Calu3 (cell line): ENCODE results near the gene LRCOL1. TPM values are rescaled to one million over a fixed set of nuclear protein-coding genes. Genes with fewer than 3 reads are reported as not detected.

Source experiments
- BruUV-seq: library from RNA; stranded (reverse); fragments of 400-500 nt; replicated peaks from 2 replicates; lab custom pipeline; 2021; lab: Mats Ljungman, UMichigan
- CTCF ChIA-PET: fragments of 300-600 bp; sonication (Branson Sonifier 250); formaldehyde crosslinking; loops from one replicate; lab custom pipeline; 2022; ENCODE audit warnings: antibody characterized with exemption; lab: Charles Lee
- DNase-seq: peaks from one replicate; pipeline ENCODE4 v3.0.0; 2022
- H3K27ac Mint-ChIP-seq: one replicate; pipeline ENCODE4 v1.8.0; 2022; ENCODE audit warnings: mixed read lengths; ENCODE audit not compliant: unreplicated experiment
- H3K27me3 Mint-ChIP-seq: one replicate; pipeline ENCODE4 v1.8.0; 2022; ENCODE audit warnings: mixed read lengths; ENCODE audit not compliant: unreplicated experiment
- H3K36me3 Mint-ChIP-seq: one replicate; pipeline ENCODE4 v1.8.0; 2022; ENCODE audit warnings: mild to moderate bottlenecking, moderate library complexity, mixed read lengths; ENCODE audit not compliant: insufficient read depth, unreplicated experiment
- H3K4me1 Mint-ChIP-seq: one replicate; pipeline ENCODE4 v1.8.0; 2022; ENCODE audit warnings: mild to moderate bottlenecking, low read depth, mixed read lengths; ENCODE audit not compliant: unreplicated experiment
- H3K4me3 Mint-ChIP-seq: one replicate; pipeline ENCODE4 v1.8.0; 2022; ENCODE audit warnings: mild to moderate bottlenecking, low read depth, moderate library complexity, mixed read lengths; ENCODE audit not compliant: unreplicated experiment
- H3K9me3 Mint-ChIP-seq: one replicate; pipeline ENCODE4 v1.8.0; 2022; ENCODE audit warnings: low read depth, mixed read lengths; ENCODE audit not compliant: unreplicated experiment
- CTCF ChIP-seq: fragments of 200-600 bp; IDR thresholded peaks from one replicate; pipeline ENCODE4 v1.8.0; 2022; ENCODE audit warnings: antibody characterized with exemption; ENCODE audit not compliant: unreplicated experiment
- intact Hi-C: fragments of 100-400 bp; cut with micrococcal nuclease; formaldehyde crosslinking; loops from one replicate; pipeline ENCODE4 v1.10.0; 2022; ENCODE audit not compliant: unreplicated experiment
- total RNA-seq: library from RNA; stranded (reverse); gene quantifications from 2 replicates; pipeline ENCODE4 v1.2.3, GENCODE V29; 2022

The LRCOL1 gene
- total RNA-seq, 1 experiment from 2014 or later: not detected

- H3K36me3 Mint-ChIP-seq: peaks cover 38% of the 10 kb centered on the region
- no peak for TF ChIP-seq CTCF
- H3K27ac Mint-ChIP-seq: no peak overlapping the region
- H3K4me3 Mint-ChIP-seq: no peak overlapping the region
- CTCF ChIA-PET: no interaction called here
- no peak for DNase-seq
- no peaks in the 10 kb centered on the region for H3K9me3 Mint-ChIP-seq
- intact Hi-C loops: no loop called here
- H3K4me1 Mint-ChIP-seq: no peaks in the 10 kb centered on the region
- BruUV-seq: no TSS peak
- no peaks in the 10 kb centered on the region for H3K27me3 Mint-ChIP-seq
Observed at GRCh38 chr12:132657004-132657727, 46.8 kb upstream of the LRCOL1 start.

GRCh38 chr12:132653567-132654290, 43.3 kb upstream of the LRCOL1 start:
- CTCF ChIA-PET: interaction anchor here (0.9 to 1.0 kb wide), 2 partner anchors 14 to 41 kb away, joined by 3 to 4 read pairs; no protein-coding TSS in a partner anchor
- Mint-ChIP-seq H3K36me3 (peaks cover 46% of the 10 kb centered on the region), H3K27me3 (no peaks in the 10 kb centered on the region), H3K4me3 (no peak overlapping the region), H3K9me3 (no peaks in the 10 kb centered on the region), H3K4me1 (no peaks in the 10 kb centered on the region), H3K27ac (no peak overlapping the region)
- DNase-seq: no peak
- intact Hi-C loops: no loop called here
- BruUV-seq: no TSS peak
- TF ChIP-seq CTCF: no peak

- intact Hi-C loops: no loop called here
- CTCF ChIA-PET: interaction anchor here (0.7 to 0.8 kb wide), 2 partner anchors 13 to 180 kb away, joined by 3 to 8 read pairs; no protein-coding TSS in a partner anchor
- H3K4me1 Mint-ChIP-seq: no peaks in the 10 kb centered on the region
- no peaks in the 10 kb centered on the region for H3K27me3 Mint-ChIP-seq
- DNase-seq: no peak
- no TSS peak for BruUV-seq
- peaks cover 31% of the 10 kb centered on the region for H3K36me3 Mint-ChIP-seq
- no peaks in the 10 kb centered on the region for H3K9me3 Mint-ChIP-seq
- H3K4me3 Mint-ChIP-seq: no peak overlapping the region
- no peak for TF ChIP-seq CTCF
- no peak overlapping the region for H3K27ac Mint-ChIP-seq
Observed at GRCh38 chr12:132651444-132652100, 41.2 kb upstream of the LRCOL1 start.

- no TSS peak for BruUV-seq
- Mint-ChIP-seq H3K27me3 (no peaks in the 10 kb centered on the region), H3K27ac (no peak overlapping the region), H3K4me1 (no peaks in the 10 kb centered on the region), H3K36me3 (peaks cover 36% of the 10 kb centered on the region), H3K4me3 (no peak overlapping the region), H3K9me3 (no peaks in the 10 kb centered on the region)
- no peak for DNase-seq
- intact Hi-C loops: no loop called here
- no peak for TF ChIP-seq CTCF
- CTCF ChIA-PET: interaction anchor here (1.5 kb wide), 1 partner anchor 12 kb away, joined by 3 read pairs; no protein-coding TSS in a partner anchor
Observed at GRCh38 chr12:132649226-132649945, 39.0 kb upstream of the LRCOL1 start.
